Mesendoderm (in vitro differentiated cells): ENCODE measurements around the gene SPDL1.

Experiments used
- DNase-seq: peaks from one replicate; pipeline ENCODE4 v3.0.0; 2013
- H2AK5ac ChIP-seq: 2 replicates; pipeline ENCODE4 v1.6.1; 2013; ENCODE audit warnings: low read length, inconsistent platforms
- H2BK120ac ChIP-seq: 2 replicates; pipeline ENCODE4 v1.6.1; 2013; ENCODE audit warnings: low read depth, mild to moderate bottlenecking, low read length, moderate library complexity, mixed read lengths
- H2BK15ac ChIP-seq: replicated peaks from 2 replicates; pipeline ENCODE4 v1.6.1; 2013; ENCODE audit warnings: low read depth, mild to moderate bottlenecking, moderate library complexity
- H2BK5ac ChIP-seq: 2 replicates; pipeline ENCODE4 v1.6.1; 2013; ENCODE audit warnings: low read length, inconsistent platforms
- H3K18ac ChIP-seq: 2 replicates; pipeline ENCODE4 v1.6.1; 2013; ENCODE audit warnings: mild to moderate bottlenecking, low read length, mixed read lengths
- H3K23ac ChIP-seq: one replicate; pipeline ENCODE4 v1.6.1; 2013; ENCODE audit warnings: low read length
- H3K27ac ChIP-seq: 2 replicates; pipeline ENCODE4 v1.5.1; 2013; ENCODE audit warnings: low read depth, mild to moderate bottlenecking, inconsistent platforms, low read length, moderate library complexity
- H3K27me3 ChIP-seq: 2 replicates; pipeline ENCODE4 v1.6.1; 2013; ENCODE audit warnings: low read length, control low read depth, mild to moderate bottlenecking, inconsistent platforms; ENCODE audit not compliant: insufficient read depth, poor library complexity
- H3K36me3 ChIP-seq: 2 replicates; pipeline ENCODE4 v1.6.1; 2013; ENCODE audit warnings: low read length, inconsistent platforms; ENCODE audit not compliant: control insufficient read depth, insufficient read depth
- H3K4ac ChIP-seq: one replicate; pipeline ENCODE4 v1.6.1; 2013; ENCODE audit warnings: low read depth, mild to moderate bottlenecking, low read length, moderate library complexity
- H3K4me1 ChIP-seq: 2 replicates; pipeline ENCODE4 v1.6.1; 2013; ENCODE audit warnings: low read depth, low read length, inconsistent platforms; ENCODE audit not compliant: control insufficient read depth
- H3K4me2 ChIP-seq: 2 replicates; pipeline ENCODE4 v1.6.1; 2013; ENCODE audit warnings: low read length
- H3K4me3 ChIP-seq: 2 replicates; pipeline ENCODE4 v1.5.1; 2013; ENCODE audit warnings: mild to moderate bottlenecking, low read length
- H3K56ac ChIP-seq: one replicate; pipeline ENCODE4 v1.6.1; 2013; ENCODE audit warnings: low read length
- H3K79me1 ChIP-seq: 2 replicates; pipeline ENCODE4 v1.6.1; 2013; ENCODE audit warnings: low read length, inconsistent platforms
- H3K79me2 ChIP-seq: 2 replicates; pipeline ENCODE4 v1.6.1; 2013; ENCODE audit warnings: mild to moderate bottlenecking, low read length; ENCODE audit not compliant: control insufficient read depth, insufficient read depth
- H3K9ac ChIP-seq: 2 replicates; pipeline ENCODE4 v1.6.1; 2013; ENCODE audit warnings: low read length, inconsistent platforms
- H4K5ac ChIP-seq: one replicate; pipeline ENCODE4 v1.6.1; 2013; ENCODE audit warnings: low read length
- H4K8ac ChIP-seq: one replicate; pipeline ENCODE4 v1.6.1; 2013; ENCODE audit warnings: low read depth, mild to moderate bottlenecking, control low read depth, low read length, moderate library complexity
- WGBS: extraction: QIAGEN DNeasy Blood & Tissue Kit; methylation state at CpG from one replicate; pipeline ENCODE4 v1.1.7; 2013; ENCODE audit warnings: low lambda C conversion rate, missing lambda C conversion rate; ENCODE audit not compliant: insufficient coverage; ENCODE audit errors: extremely low coverage; 5-methylcytosine and 5-hydroxymethylcytosine counted together

The SPDL1 gene

DNA sequence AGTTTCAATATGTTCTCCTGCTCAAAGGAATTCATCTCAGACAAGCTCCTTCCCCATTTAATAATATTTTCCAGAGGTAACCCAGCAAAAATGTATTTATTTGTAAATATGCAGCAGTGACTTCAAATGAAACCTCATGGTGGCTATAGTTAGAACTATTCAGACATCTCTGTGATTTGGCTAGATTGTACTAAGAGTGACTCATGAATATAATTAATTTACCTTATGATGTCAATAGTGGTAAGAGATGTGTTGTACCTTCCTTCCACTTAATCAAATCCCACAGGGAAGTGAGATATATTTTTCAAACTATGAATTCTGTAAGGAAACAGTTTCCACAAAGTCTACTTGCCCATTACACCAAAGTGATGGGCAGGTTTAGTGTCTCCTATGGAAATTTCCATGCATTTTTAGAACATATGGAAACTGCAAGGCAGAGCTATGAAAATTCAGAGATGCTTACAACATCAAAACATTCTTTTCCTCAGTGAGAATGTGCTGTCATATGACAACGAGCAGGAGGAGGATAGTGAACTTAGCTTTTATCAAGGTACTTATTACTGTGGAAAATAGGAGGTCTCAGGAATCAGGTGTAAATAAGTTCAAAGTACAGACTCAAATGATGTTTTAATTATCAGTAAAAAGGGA, 34.0 kb upstream of the SPDL1 start:
- Histone ChIP-seq H3K9ac (no peak overlapping the region), H3K4me2 (no peak overlapping the region), H3K79me1 (no peaks in the 10 kb centered on the region), H3K36me3 (no peaks in the 10 kb centered on the region), H2BK5ac (no peak overlapping the region), H4K8ac (no peak overlapping the region), H3K4me1 (no peaks in the 10 kb centered on the region), H3K27me3 (peaks cover 3% of the 10 kb centered on the region), H3K23ac (no peak overlapping the region), H2AK5ac (no peak overlapping the region), H3K27ac (no peak overlapping the region), H3K79me2 (no peaks in the 10 kb centered on the region), H4K5ac (no peak overlapping the region), H3K4me3 (no peak overlapping the region), H3K4ac (no peak overlapping the region), H2BK120ac (no peak overlapping the region), H2BK15ac (no peak overlapping the region), H3K18ac (no peak overlapping the region), H3K56ac (no peak overlapping the region)
- DNase-seq: no peak
- no CpG with 5 or more reads among the region's 1 CpG for WGBS

DNA sequence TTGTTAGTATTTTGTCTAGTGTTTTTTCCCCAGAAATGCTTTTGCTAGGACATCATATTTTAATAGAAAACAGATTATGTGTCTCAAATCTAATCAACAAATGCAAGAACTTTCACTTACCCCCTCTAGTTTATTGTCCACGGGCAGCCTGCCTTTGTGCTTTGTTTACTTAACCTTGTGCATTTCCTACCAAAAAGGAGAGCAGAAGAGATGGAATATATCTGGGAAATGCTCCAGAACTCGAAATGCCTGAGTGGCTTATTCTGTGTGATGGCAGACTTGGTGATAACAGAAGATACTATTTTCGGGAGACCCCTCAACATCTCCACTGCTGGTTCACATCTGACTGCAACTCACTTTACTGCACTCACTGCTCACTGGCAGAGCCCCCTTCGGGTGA, 33.3 kb upstream of the SPDL1 start:
- no peak overlapping the region for H3K4ac ChIP-seq
- no peaks in the 10 kb centered on the region for H3K4me1 ChIP-seq
- H3K18ac ChIP-seq: no peak overlapping the region
- no CpG with 5 or more reads among the region's 4 CpGs for WGBS
- peaks cover 3% of the 10 kb centered on the region for H3K27me3 ChIP-seq
- no peak overlapping the region for H3K9ac ChIP-seq
- no peaks in the 10 kb centered on the region for H3K79me1 ChIP-seq
- no peak overlapping the region for H3K23ac ChIP-seq
- H3K27ac ChIP-seq: no peak overlapping the region
- no peak overlapping the region for H4K8ac ChIP-seq
- H3K79me2 ChIP-seq: no peaks in the 10 kb centered on the region
- no peak overlapping the region for H2BK5ac ChIP-seq
- no peak overlapping the region for H2AK5ac ChIP-seq
- no peak overlapping the region for H2BK120ac ChIP-seq
- no peak overlapping the region for H3K4me3 ChIP-seq
- H4K5ac ChIP-seq: no peak overlapping the region
- DNase-seq: no peak
- H3K36me3 ChIP-seq: no peaks in the 10 kb centered on the region
- no peak overlapping the region for H3K4me2 ChIP-seq
- H3K56ac ChIP-seq: no peak overlapping the region
- no peak overlapping the region for H2BK15ac ChIP-seq

DNA sequence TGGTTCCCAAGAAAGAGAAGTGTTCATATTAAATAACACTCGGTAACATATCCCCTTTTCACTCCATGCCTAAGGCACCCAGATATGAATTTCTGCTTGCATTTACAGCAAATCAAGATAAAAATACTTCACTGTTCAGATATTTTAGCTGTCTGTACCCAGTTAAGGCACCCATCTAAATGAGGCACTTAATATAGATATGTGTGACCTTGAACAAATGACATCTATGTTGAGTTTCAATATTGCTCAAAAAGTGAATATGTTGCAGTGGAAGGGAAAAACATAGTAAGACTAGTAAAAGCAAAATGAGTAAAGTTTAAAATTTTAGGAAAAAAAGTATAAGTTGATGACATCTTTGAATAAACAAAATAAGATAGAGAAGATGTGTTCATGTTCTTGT, 32.4 kb upstream of the SPDL1 start:
- DNase-seq: no peak
- Histone ChIP-seq H3K4me2 (no peak overlapping the region), H3K4me1 (no peaks in the 10 kb centered on the region), H3K4ac (no peak overlapping the region), H2BK120ac (no peak overlapping the region), H3K27me3 (peaks cover 3% of the 10 kb centered on the region), H2AK5ac (no peak overlapping the region), H3K23ac (no peak overlapping the region), H3K18ac (no peak overlapping the region), H4K5ac (no peak overlapping the region), H3K56ac (no peak overlapping the region), H4K8ac (no peak overlapping the region), H2BK15ac (no peak overlapping the region), H3K79me2 (no peaks in the 10 kb centered on the region), H3K27ac (no peak overlapping the region), H2BK5ac (no peak overlapping the region), H3K36me3 (no peaks in the 10 kb centered on the region), H3K4me3 (no peak overlapping the region), H3K79me1 (no peaks in the 10 kb centered on the region), H3K9ac (no peak overlapping the region)
- no CpG with 5 or more reads among the region's 1 CpG for WGBS

GRCh38 chr5:169551696-169552095, 31.9 kb upstream of the SPDL1 start:
- Histone ChIP-seq H2BK120ac (no peak overlapping the region), H3K4ac (no peak overlapping the region), H3K4me2 (no peak overlapping the region), H4K5ac (no peak overlapping the region), H2BK15ac (no peak overlapping the region), H3K23ac (no peak overlapping the region), H3K27ac (no peak overlapping the region), H3K36me3 (no peaks in the 10 kb centered on the region), H3K9ac (no peak overlapping the region), H3K4me1 (no peaks in the 10 kb centered on the region), H3K27me3 (peaks cover 3% of the 10 kb centered on the region), H4K8ac (no peak overlapping the region), H3K56ac (no peak overlapping the region), H3K18ac (no peak overlapping the region), H2AK5ac (no peak overlapping the region), H3K4me3 (no peak overlapping the region), H3K79me1 (no peaks in the 10 kb centered on the region), H2BK5ac (no peak overlapping the region), H3K79me2 (no peaks in the 10 kb centered on the region)
- WGBS: no CpG with 5 or more reads among the region's 4 CpGs
- DNase-seq: no peak

- Histone ChIP-seq H3K27me3 (peaks cover 3% of the 10 kb centered on the region), H3K36me3 (no peaks in the 10 kb centered on the region), H3K23ac (no peak overlapping the region), H3K79me2 (no peaks in the 10 kb centered on the region), H2BK15ac (no peak overlapping the region), H3K27ac (no peak overlapping the region), H4K8ac (no peak overlapping the region), H4K5ac (no peak overlapping the region), H3K4ac (no peak overlapping the region), H3K18ac (no peak overlapping the region), H3K9ac (no peak overlapping the region), H2AK5ac (no peak overlapping the region), H3K56ac (no peak overlapping the region), H3K79me1 (no peaks in the 10 kb centered on the region), H2BK5ac (no peak overlapping the region), H3K4me1 (no peaks in the 10 kb centered on the region), H2BK120ac (no peak overlapping the region), H3K4me3 (no peak overlapping the region), H3K4me2 (no peak overlapping the region)
- DNase-seq: no peak
- no CpG with 5 or more reads among the region's 1 CpG for WGBS
Observed at GRCh38 chr5:169554251-169554650, 29.3 kb upstream of the SPDL1 start.

DNA sequence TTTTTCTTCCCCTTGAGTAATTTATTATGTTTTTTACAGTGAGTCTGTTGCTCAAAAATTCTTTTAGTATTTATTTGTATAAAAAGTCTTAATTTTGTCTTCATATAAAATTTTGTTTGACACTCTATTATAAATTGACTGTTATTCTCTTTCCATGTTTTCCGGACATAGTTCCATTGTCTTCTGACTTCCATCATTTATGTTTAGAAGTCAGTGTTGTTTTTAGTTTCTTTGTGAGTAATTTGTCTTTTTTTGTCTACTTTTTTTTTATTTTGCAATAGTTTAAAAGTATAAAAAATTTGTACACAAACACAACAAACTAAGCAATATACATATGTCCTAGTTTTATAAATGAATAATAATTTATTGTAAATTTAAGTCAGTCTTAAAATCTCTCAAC, 25.7 kb upstream of the SPDL1 start:
- no peak overlapping the region for H3K4me2 ChIP-seq
- H2BK120ac ChIP-seq: no peak overlapping the region
- H3K9ac ChIP-seq: no peak overlapping the region
- no peak overlapping the region for H3K18ac ChIP-seq
- no peak overlapping the region for H3K4me3 ChIP-seq
- no peak overlapping the region for H4K5ac ChIP-seq
- H4K8ac ChIP-seq: no peak overlapping the region
- no peak overlapping the region for H2BK15ac ChIP-seq
- no peak overlapping the region for H2AK5ac ChIP-seq
- no peak overlapping the region for H3K4ac ChIP-seq
- H3K23ac ChIP-seq: no peak overlapping the region
- WGBS: no CpG with 5 or more reads among the region's 1 CpG
- no peaks in the 10 kb centered on the region for H3K79me1 ChIP-seq
- no peaks in the 10 kb centered on the region for H3K27me3 ChIP-seq
- no peaks in the 10 kb centered on the region for H3K4me1 ChIP-seq
- H3K79me2 ChIP-seq: no peaks in the 10 kb centered on the region
- H3K36me3 ChIP-seq: no peaks in the 10 kb centered on the region
- no peak overlapping the region for H2BK5ac ChIP-seq
- DNase-seq: no peak
- no peak overlapping the region for H3K56ac ChIP-seq
- H3K27ac ChIP-seq: no peak overlapping the region
